SH-SY5Y (cell line): Measurements from ENCODE around the gene PRKG1.

Experiments
- GATA2 ChIP-seq: IDR thresholded peaks from 2 replicates; pipeline ENCODE4 v1.6.1; 2011; ENCODE audit warnings: mild to moderate bottlenecking, low read depth, low read length
- GATA3 ChIP-seq: IDR thresholded peaks from 2 replicates; pipeline ENCODE4 v1.6.1; 2011; ENCODE audit warnings: low read depth, mild to moderate bottlenecking, low read length, moderate library complexity

DNA sequence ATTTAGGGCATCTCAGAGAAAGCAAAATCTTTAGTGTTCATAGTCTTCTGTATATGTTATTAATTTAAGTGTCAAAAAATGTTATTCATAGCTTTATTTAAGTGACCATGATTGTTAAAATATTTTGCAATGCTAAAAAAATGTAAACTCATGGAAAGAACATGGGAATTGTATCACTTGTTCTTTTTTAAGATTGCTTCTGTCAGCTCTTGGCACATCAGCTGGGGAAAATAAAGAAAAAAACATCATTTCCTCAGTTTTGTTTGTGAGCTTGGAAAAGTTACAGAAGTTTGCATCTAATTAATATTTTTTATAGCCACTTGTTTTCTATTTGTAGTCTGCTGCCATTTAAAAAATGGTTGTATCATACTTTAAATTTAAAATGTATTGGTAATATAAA, 911.0 kb downstream of the PRKG1 start:
- TF ChIP-seq GATA2 (no peak), GATA3 (no peak)
